DMS153 (cell line): Measurements from ENCODE around the gene GFI1.
"Not testable (repeated sequence)": the region's sequence is repeated elsewhere in the genome, so short reads cannot be mapped to it uniquely, and the experiment has no call there.

Source experiments
- DNase-seq: peaks from one replicate; lab custom pipeline; 2025; lab: John Stamatoyannopoulos, UW

The GFI1 gene

DNA sequence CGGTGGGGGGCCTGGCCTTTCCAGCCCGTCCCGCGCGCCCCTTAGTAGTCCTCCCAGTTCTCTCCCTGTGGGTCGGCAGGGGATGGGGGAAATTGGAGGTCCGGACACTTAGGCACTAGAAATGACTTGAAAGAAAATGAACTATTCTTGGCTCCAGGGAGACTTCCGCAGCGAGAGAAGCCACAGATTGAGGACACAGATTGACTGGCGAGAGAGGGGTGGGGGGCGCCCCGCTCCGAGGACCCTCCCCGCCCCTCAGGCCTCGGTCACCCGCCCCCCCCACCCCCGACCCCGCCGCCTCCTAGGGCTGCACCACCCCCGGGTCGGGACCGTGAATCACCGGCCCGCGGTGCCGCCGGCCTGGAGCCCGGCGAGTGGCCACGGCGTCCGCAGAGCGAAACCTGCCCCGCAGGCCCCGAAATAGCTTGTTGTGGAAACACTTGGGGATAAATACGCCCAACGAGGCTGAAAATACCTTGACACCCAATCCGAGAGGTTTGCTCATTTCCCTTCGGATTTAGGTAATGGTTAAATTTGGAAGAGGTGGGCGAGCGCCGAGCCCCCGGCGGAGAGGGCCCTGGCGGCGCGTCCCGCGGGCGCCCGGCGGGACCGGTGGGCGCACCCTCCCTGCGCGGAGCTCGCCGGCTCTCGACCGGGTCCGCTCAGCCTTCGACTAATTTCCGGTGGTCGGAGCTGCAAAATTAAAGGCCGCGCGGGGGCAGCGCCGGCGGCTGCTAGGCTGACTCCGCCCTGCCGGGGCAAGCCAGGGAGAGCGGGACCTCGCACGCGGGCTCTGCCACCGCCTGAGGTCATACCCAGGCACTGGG lies at the start of gene GFI1:
TSS of gene GFI1 (minus strand) at position 675 of the 827 bp plus-strand sequence. CDS start 3,438 bp downstream, outside the sequence.
- no peak for DNase-seq

DNA sequence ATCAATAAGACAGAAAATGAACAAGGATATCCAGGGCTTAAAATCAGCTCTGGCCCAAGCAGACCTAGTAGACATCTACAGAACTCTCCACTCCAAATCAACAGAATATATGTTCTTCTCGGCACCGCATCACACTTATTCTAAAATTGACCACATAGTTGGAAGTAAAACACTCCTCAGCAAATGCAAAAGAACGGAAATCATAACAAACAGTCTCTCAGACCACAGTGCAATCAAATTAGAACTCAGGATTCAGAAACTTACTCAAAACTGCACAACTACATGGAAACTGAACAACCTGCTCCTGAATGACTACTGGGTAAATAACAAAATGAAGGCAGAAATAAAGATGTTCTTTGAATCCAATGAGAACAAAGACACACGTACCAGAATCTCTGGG lies 45.6 kb upstream of the GFI1 start:
- DNase-seq, result not testable (repeated sequence)

- DNase-seq, result not testable (repeated sequence)
Measured at GRCh38 chr1:92531939-92532338, 45.2 kb upstream of the GFI1 start.

DNA sequence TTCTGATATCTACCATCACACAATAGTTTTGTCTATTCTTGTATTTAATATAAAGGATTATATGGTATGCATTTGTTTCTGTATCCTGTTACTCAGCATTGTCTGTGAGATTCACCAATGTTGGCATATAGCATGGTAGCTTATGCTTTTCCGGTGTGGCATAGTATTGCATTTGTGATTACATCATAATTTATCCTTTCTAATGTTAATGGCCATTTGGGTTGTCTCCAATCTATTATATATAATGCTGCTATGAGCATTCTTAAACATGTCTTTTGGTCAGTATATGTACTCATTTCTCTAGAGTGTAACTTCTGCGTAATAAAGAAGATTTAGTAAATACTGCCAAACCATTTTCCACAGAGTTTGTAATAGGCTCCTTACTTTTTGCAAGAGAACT lies 40.9 kb upstream of the GFI1 start:
- no peak for DNase-seq

DNA sequence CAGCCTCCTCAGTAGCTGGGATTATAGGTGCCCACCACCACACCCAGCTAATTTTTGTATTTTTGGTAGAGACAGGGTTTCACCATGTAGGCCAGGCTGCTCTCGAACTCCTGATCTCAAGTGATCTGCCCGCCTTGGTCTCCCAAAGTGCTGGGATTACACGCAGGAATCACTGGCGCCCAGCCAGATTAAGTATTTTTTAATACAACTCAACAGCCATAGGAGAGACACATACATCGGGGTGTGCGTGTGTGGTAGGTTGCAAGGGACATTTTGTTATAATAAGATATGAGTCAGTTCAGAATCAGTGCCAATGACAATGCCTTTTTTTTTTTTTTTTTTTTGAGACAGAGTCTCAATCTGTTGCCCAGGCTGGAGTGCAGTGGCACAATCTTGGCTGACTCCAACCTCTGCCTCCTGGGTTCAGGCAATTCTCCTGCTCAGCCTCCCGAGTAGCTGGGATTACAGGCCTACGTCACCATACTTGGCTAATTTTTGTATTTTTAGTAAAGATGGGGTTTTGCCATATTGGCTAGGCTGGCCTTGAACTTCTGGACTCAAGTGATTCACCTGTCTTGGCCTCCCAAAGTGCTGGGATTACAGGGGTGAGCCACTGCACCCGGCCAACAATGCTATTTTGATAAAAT lies 38.3 kb upstream of the GFI1 start:
- DNase-seq, result not testable (repeated sequence)

DNA sequence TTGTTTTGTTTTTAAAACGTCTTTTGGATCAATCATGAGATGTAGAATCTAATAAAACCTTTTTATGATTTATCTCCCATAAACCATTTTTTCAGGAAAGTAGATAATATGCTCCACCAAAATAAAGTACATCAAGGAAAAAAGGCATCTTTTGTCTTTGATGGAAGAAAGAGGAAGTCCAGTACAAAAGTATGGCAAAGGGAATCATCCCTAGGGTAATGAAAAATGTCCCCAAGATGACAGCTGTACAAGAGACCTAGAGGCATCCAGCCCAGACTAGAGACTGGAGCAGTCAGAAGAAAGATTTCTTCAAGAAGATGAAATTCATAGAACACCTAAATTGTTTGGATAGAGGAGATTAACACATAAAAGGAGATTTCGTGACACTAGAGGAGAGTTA lies 32.3 kb upstream of the GFI1 start:
- DNase-seq, result no peak

GRCh38 chr1:92516574-92516973 lies 29.8 kb upstream of the GFI1 start:
- DNase-seq, result no peak

DNA sequence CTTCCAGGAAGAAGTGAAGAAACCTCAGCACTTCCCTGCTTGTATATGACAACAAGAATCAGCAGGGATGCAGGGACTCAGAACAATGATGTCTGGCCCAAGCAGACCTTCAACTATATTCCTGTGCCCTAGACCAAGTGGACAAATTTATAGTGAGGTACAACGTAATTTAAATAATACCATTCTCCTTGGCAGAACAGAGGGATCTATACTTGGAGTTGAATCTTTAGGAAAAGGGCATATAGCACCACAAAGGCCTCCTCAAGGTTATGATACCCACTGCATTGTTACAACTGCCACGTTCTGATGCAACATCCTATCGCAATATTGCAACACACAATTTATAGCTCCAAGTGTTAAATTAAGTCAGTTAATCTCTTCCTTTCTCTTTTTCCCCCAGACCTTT lies 29.1 kb upstream of the GFI1 start:
- DNase-seq, result no peak

- no peak for DNase-seq
Measured at GRCh38 chr1:92511541-92511940, 24.8 kb upstream of the GFI1 start.

GRCh38 chr1:92509619-92510018 lies 22.9 kb upstream of the GFI1 start:
- no peak for DNase-seq

DNA sequence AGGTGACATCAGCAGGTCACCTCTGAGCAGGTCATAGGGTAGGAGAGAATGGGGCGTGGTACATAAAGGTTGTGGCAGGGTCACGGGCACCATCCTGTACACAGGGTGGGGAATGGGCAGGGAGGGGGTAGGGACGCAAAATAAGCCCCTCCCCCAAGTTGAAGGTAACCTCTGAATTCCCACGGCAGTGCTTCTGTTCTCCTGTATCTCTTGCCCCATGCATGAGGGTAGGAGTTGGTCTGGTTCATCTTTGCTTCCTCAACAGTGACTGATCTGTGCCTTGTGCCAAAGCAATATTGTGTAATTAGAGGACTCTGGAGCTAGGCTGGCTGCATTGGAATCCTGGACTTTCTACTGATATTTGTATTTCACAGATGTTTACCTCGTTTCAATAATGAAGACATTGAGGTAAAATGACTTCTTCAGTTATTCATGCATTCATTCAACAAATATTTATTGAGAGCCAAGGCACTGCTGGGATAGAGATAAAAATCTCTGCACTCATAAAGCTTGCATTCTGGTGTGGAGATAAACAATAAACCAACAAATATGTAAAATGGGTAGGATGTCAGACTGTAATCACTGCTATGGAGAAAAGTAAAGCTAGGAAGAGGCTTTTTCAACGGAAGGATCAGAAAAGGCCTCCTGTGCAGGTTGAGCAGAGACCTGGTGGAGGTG lies 18.4 kb upstream of the GFI1 start:
- no peak for DNase-seq

DNA sequence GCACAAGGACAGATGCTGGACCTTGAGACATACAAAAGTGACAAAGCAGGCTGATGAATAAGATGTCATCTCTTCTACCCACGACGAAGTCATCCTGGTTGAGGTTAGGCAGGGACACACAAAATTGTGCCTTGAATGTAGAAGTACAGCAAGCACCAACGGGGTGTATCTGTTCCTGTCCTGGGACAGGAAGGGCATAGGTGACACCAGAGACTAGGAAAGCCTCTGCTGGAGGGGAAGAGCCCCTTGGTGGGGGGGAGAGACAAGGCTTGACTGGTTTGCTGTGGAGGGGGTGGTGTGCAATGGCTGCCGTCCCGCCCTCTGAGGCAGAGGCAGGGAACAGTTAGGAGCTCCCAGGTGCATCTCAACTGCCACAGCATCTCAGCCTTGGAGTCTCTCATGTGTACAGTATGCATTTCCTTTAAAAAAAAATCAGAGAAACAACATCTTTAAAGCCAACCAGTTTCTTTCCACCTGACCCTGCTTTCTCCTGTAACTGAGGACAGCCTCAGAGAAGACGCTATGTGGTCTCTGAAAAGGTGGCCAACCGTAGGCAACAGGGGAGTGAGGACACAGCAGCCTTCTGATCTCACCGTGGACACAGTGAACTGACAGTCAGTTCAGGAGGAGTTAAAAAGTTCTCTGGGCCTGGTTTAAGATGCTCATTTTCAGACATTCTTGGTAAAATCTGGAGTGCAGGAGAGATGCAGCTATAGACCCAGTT lies 17.7 kb upstream of the GFI1 start:
- DNase-seq, result no peak

GRCh38 chr1:92503926-92504285 lies 17.2 kb upstream of the GFI1 start:
- no peak for DNase-seq

GRCh38 chr1:92503043-92503925 lies 16.6 kb upstream of the GFI1 start:
- no peak for DNase-seq

DNA sequence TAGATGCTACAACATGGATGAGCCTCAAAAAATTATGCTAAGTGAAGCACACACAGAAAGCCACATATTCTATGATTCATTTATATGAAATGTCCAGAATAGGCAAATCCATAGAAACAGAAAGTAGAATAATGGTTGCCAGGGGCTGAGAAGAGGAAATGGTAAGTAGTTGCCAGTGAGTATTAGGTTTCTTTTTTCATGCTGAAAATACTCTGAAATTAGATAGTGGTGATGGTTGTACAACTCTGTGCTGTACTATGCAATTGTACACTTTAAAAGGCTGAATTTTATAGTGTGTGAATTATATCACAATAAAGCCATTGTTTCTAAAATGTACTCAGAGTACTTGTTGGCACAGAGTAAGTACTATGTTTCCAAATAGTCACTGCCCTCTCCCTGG lies 15.5 kb upstream of the GFI1 start:
- no peak for DNase-seq

DNA sequence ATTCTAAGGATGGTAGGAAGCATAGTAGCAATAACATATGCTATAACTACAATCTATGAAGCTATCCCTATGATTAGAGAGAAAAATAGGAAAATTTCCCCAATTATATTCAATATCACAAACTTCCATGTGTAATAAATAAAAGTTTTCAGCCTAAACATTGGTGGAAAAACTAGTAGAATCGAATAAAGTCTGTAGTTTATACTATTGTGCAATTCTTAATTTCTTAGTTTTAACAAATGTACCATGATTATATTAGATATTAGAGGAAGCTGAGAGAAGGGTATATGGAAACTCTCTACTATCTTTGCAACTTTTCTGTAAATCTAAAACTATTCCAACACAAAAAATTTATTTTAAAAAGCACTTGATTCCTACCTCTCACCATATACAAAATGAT lies 13.8 kb upstream of the GFI1 start:
- DNase-seq, result no peak

GRCh38 chr1:92495392-92496063 lies 8.8 kb upstream of the GFI1 start:
- DNase-seq, result no peak

DNA sequence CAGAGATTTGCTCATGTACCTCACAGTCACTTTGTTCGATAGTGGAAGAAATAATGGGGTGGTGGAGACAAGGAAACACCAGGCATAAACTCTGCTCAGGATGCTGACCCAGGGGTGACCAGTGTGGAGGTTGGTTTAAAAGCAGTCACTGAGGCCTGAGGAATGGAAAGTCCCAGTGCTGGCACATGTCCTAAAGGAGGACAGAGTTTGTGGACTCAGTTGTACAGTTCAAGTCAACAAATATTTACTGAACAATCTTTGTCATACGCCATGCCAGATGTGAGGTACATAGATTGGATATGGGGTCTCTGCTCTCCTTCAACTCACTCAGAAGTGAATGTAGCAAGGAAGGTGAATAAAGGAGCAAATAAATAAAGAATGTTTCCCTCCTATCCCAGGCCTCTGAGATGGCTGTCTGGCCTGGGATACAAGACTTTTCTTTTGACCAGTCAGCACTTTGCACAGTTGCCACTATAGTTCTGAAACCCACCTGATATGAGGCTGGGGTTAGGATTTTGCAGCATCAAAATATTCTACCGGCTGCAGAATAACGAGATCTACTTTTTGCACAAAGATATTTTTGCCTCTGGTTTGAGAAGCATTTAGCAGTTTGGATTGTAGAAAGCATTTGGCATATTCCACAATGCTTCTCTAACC lies 7.9 kb upstream of the GFI1 start:
- no peak for DNase-seq

- no peak for DNase-seq
Measured at GRCh38 chr1:92493139-92493538, 6.4 kb upstream of the GFI1 start.

DNA sequence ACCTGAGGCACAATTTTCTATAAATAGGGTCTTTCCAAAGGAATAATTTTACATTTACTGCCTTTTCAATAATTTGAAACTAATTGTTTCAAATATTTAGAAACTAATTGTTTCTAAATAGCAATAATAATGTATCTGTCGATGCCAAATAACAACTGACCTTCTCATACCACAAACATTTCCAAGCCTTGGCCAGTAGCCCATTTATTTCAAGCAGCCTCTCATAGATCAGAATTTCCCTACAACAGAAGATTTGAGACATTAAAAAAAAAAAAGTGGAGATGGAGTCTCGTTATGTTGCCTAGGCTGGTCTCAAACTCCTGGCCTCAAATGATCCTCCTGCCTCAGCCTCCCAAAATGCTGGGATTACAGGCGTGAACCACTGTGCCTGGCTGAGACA lies 2.1 kb upstream of the GFI1 start:
- DNase-seq, result no peak
